GM06990 (cell line): Measurements from ENCODE around the gene KBTBD3.

Experiments used
- DNase-seq: peaks from one replicate; pipeline ENCODE4 v3.0.0-alpha.2; 2011; ENCODE audit not compliant: insufficient read length; ENCODE audit errors: extremely low read depth
- H3K27me3 ChIP-seq: replicated peaks from 2 replicates; pipeline ENCODE4 v1.6.0; 2011; ENCODE audit warnings: low read length; ENCODE audit not compliant: control insufficient read depth, insufficient read depth
- H3K36me3 ChIP-seq: 2 replicates; pipeline ENCODE4 v1.5.1; 2011; ENCODE audit warnings: low read length; ENCODE audit not compliant: control insufficient read depth, insufficient read depth
- H3K4me3 ChIP-seq: replicated peaks from 2 replicates; pipeline ENCODE4 v1.5.1; 2011; ENCODE audit warnings: low read depth, mild to moderate bottlenecking, control low read depth, low read length
- TF ChIP-seq, protein P1 (sequence below): IDR thresholded peaks from 2 replicates; pipeline ENCODE4 v1.5.1; 2011; ENCODE audit warnings: low read length, control low read depth, mild to moderate bottlenecking, inconsistent platforms; ENCODE audit not compliant: insufficient read depth, poor library complexity, severe bottlenecking

KBTBD3 gene

DNA sequence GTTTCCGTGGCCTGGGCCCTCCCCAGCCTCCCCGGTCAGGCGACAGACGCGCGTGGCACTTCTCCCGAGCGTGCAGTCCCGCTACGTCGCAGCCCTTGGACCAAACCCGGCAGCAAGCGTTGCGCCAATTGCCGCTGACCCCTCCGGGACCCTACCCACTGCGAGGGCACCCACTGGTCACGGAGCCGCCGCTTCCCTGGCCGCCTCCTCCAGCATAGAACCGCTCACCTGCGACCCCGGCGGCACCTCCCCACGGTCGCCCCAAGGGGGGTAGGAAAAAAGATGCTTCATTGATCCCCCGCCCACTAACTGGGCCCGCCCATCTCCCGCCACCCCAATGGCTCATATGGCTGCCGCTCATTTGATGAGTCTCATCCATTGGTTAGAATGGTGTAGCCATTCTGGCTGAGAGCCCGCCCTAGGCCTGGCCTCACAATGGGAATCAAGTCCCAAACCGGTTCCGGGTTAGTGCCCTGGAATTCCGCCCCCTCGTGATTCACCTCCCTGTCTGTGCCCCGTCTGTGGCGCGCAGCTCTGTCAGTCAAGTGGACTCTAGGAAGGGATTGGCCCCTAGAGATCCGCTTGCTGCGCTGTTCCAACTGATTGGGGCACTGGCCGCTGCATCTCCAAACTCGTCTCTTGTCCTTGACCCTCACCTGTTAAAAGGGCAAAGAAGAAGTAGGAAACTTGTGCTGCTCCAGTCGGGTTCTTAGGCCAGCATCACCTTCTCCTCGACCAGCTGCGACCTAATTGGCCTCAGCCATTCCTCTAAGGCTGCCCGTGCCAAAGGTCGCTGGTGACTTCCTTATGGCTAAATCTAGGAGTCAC, 55.0 kb downstream of the KBTBD3 start, which contains the start of gene MSANTD4:
Gene MSANTD4 (minus strand): TSS at position 274 of the 828 bp plus-strand sequence. CDS start 11,323 bp downstream, outside the sequence.
- no peaks in the 10 kb centered on the region for H3K27me3 ChIP-seq
- H3K4me3 ChIP-seq: peak within 1 kb of the TSS; percentile 97
- H3K36me3 ChIP-seq: no peaks in the 10 kb centered on the region; the same call in 1 of the 2 replicates
- peak; percentile 94 for DNase-seq
- TF ChIP-seq, protein P1, sequence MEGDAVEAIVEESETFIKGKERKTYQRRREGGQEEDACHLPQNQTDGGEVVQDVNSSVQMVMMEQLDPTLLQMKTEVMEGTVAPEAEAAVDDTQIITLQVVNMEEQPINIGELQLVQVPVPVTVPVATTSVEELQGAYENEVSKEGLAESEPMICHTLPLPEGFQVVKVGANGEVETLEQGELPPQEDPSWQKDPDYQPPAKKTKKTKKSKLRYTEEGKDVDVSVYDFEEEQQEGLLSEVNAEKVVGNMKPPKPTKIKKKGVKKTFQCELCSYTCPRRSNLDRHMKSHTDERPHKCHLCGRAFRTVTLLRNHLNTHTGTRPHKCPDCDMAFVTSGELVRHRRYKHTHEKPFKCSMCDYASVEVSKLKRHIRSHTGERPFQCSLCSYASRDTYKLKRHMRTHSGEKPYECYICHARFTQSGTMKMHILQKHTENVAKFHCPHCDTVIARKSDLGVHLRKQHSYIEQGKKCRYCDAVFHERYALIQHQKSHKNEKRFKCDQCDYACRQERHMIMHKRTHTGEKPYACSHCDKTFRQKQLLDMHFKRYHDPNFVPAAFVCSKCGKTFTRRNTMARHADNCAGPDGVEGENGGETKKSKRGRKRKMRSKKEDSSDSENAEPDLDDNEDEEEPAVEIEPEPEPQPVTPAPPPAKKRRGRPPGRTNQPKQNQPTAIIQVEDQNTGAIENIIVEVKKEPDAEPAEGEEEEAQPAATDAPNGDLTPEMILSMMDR: peak; percentile 3

DNA sequence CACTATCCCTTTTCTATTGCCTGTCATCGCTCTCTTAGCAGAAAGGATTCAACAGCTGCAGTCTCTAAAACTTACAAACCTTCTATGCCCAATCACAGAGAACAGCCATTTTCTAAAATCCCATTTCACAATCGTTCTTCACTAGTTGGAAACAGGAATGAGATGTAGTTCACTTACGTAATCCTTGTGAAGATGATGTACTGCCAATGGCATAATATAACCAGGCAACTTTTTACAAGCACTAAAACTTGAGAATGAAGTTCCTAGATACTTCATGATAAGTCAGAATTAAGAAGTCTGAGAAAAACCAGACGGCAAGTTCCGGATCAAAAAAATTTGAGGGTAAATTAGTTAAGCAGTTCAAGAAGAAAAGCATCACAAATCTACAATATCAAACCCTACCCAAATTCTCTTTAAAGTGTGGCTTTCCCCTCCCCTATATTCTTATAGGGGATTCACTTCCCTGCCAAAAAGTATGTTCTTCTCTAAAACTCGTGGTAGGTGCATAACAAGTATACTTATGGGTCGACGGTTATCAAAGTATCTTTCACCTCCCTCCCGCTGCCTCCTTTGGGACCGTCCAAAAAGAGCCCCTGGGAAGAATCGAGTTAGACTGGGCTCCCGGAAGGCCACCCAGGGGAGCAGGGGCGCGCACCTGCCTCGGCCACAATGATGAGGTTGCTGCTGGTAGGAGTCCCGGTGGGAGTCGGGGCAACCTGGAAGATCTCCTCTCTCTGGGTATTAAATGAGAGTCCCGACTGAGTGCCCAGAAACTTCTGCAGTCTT, 55.8 kb downstream of the KBTBD3 start:
- Histone ChIP-seq H3K36me3 (no peaks in the 10 kb centered on the region; the same call in 1 of the 2 replicates), H3K4me3 (peak overlapping the region; percentile 97), H3K27me3 (no peaks in the 10 kb centered on the region)
- TF ChIP-seq, protein P1: no peak
- DNase-seq: no peak

DNA sequence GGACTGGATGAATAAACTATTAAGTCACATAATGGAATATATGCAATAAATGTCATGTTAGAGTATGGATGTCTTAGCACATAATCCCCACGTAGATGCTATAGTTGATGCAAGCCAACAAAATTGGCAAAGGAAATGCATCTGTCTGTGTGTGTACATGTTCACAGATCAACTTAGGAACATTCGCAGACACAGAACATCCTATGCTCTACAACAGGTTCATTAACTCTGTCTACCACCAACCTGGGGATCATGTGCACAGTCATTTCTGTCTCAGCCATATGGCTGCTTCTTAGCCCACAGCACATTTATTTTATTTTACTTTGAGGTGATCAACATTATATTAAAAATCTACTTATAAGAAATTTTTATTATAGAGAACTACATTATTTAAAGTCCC, 60.1 kb downstream of the KBTBD3 start:
- DNase-seq: no peak
- Histone ChIP-seq H3K36me3 (no peaks in the 10 kb centered on the region; the same call in 1 of the 2 replicates), H3K4me3 (no peak overlapping the region), H3K27me3 (no peaks in the 10 kb centered on the region)
- TF ChIP-seq, protein P1: no peak

DNA sequence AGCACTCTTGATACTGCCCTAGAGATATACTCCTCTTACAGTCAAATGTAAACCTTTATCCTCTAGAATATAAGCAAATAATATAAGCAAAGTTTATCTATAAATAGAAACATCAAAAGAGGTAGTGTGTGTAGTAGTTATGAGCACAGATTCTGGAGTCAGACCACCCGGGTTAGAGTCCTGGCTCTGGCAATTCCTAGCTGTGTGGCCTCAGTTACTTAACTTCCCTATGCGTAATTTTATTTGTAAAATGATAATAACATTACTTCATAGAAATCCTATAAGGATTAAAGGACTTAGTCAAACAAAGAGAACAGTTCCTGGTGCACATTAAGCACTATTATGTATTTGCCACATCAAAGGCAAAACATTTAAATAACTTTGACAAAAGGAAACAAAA, 62.1 kb downstream of the KBTBD3 start:
- Histone ChIP-seq H3K4me3 (no peak overlapping the region), H3K27me3 (no peaks in the 10 kb centered on the region), H3K36me3 (peaks cover 2% of the 10 kb centered on the region; the same call in 1 of the 2 replicates)
- TF ChIP-seq, protein P1: no peak
- no peak for DNase-seq

DNA sequence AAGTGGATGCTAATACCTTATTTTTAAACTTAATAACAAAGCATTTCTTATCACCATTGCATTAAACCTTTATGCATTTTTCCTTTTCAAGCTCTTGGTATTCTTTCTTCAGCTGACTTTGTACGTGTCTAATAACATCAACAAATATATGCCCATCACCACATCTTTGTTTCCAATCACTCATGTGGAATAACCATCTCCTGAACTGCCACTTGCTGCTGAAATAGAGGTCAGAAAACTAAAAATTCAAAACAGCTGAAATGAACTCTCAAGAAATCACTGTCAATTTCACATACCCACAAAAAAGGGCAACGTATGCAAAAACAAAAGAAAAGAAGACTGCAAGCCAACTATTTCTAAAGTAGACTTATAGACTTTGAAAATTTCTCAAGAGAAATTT, 62.5 kb downstream of the KBTBD3 start:
- Histone ChIP-seq H3K36me3 (peaks cover 2% of the 10 kb centered on the region; the same call in 1 of the 2 replicates), H3K27me3 (no peaks in the 10 kb centered on the region), H3K4me3 (no peak overlapping the region)
- no peak for DNase-seq
- TF ChIP-seq, protein P1: no peak
